GM19372 (cell line): ENCODE results near the gene IFNA21.
"Not testable (repeated sequence)": the region's sequence is repeated elsewhere in the genome, so short reads cannot be mapped to it uniquely, and the experiment has no call there.

ENCODE experiments used
- ATAC-seq: cut with Tn5 transposase; IDR thresholded peaks from one replicate; pipeline ENCODE4 v1.9.1; 2021; ENCODE audit warnings: mild to moderate bottlenecking, low read depth, moderate library complexity; ENCODE audit not compliant: unreplicated experiment

Gene IFNA21

GRCh38 chr9:21166560-21166959 lies at the start of gene IFNA21:
Gene IFNA21 (minus strand): TSS chr9:21166660. CDS start chr9:21166612, 48 bp downstream.
- not testable (repeated sequence) for ATAC-seq

GRCh38 chr9:21213411-21214326 lies 47.2 kb upstream of the IFNA21 start:
- not testable (repeated sequence) for ATAC-seq

- ATAC-seq: not testable (repeated sequence)
Observed at GRCh38 chr9:21212160-21212559, 45.7 kb upstream of the IFNA21 start.

- ATAC-seq: not testable (repeated sequence)
Observed at GRCh38 chr9:21210782-21211181, 44.3 kb upstream of the IFNA21 start.

- no peak for ATAC-seq
Observed at GRCh38 chr9:21210311-21210710, 43.9 kb upstream of the IFNA21 start.

GRCh38 chr9:21207043-21207442 lies 40.6 kb upstream of the IFNA21 start, which contains the start of gene IFNA10:
Gene IFNA10 (minus strand): TSS chr9:21207143. CDS start chr9:21207097, 46 bp downstream.
- not testable (repeated sequence) for ATAC-seq

GRCh38 chr9:21205204-21205603 lies 38.7 kb upstream of the IFNA21 start:
- ATAC-seq: no peak

GRCh38 chr9:21202105-21202504 lies 35.6 kb upstream of the IFNA21 start, which contains the start of gene IFNA7:
Gene IFNA7 (minus strand): TSS chr9:21202205. CDS start chr9:21202165, 40 bp downstream.
- not testable (repeated sequence) for ATAC-seq

GRCh38 chr9:21194867-21195776 lies 28.7 kb upstream of the IFNA21 start:
- peak; percentile 96 for ATAC-seq

- ATAC-seq: not testable (repeated sequence)
Observed at GRCh38 chr9:21187487-21187886, 21.0 kb upstream of the IFNA21 start, which contains the start of gene IFNA4. Gene IFNA4 (minus strand): TSS chr9:21187587. CDS start chr9:21187531, 56 bp downstream.

GRCh38 chr9:21182810-21183736 lies 16.6 kb upstream of the IFNA21 start:
- ATAC-seq: peak; percentile 79

GRCh38 chr9:21174671-21175070 lies 8.2 kb upstream of the IFNA21 start:
- no peak for ATAC-seq

GRCh38 chr9:21172156-21172555 lies 5.7 kb upstream of the IFNA21 start:
- ATAC-seq: no peak

GRCh38 chr9:21171351-21171750 lies 4.9 kb upstream of the IFNA21 start:
- ATAC-seq: no peak

- ATAC-seq: no peak
Observed at GRCh38 chr9:21165516-21165915, 944 bp downstream of the IFNA21 start.

- ATAC-seq: peak; percentile 93
Observed at GRCh38 chr9:21160178-21160577, 6.3 kb downstream of the IFNA21 start.

GRCh38 chr9:21155501-21155900 lies 11.0 kb downstream of the IFNA21 start:
- no peak for ATAC-seq

- ATAC-seq: peak; percentile 87
Observed at GRCh38 chr9:21154018-21154608, 12.3 kb downstream of the IFNA21 start.

- ATAC-seq: peak; percentile 34
Observed at GRCh38 chr9:21153336-21154017, 13.0 kb downstream of the IFNA21 start.
